HG03469 (cell line): Measurements from ENCODE around the gene ACP5.

ENCODE experiments used
- ATAC-seq: cut with Tn5 transposase; IDR thresholded peaks from one replicate; pipeline ENCODE4 v1.9.1; 2021; ENCODE audit warnings: mild to moderate bottlenecking, moderate library complexity, moderate number of reproducible peaks; ENCODE audit not compliant: unreplicated experiment

Gene ACP5

GRCh38 chr19:11549386-11549953, 28.0 kb downstream of the ACP5 start:
- ATAC-seq = no peak

GRCh38 chr19:11547929-11548700, 29.3 kb downstream of the ACP5 start:
- no peak for ATAC-seq

- no peak for ATAC-seq
Measured at GRCh38 chr19:11541238-11541637, 36.2 kb downstream of the ACP5 start.

GRCh38 chr19:11540645-11541044, 36.8 kb downstream of the ACP5 start:
- no peak for ATAC-seq

GRCh38 chr19:11539495-11540365, 37.7 kb downstream of the ACP5 start:
- no peak for ATAC-seq

GRCh38 chr19:11538232-11539036, 39.0 kb downstream of the ACP5 start, which contains the start of gene CNN1:
Gene CNN1 (plus strand): TSS chr19:11538851. CDS start chr19:11538928, 77 bp downstream.
- ATAC-seq = no peak

GRCh38 chr19:11535792-11536595, 41.5 kb downstream of the ACP5 start:
- ATAC-seq = peak; percentile 54

- no peak for ATAC-seq
Measured at GRCh38 chr19:11534948-11535347, 42.5 kb downstream of the ACP5 start.

GRCh38 chr19:11534538-11534937, 42.9 kb downstream of the ACP5 start:
- no peak for ATAC-seq

- no peak for ATAC-seq
Measured at GRCh38 chr19:11530432-11530831, 47.0 kb downstream of the ACP5 start.

- ATAC-seq = peak; percentile 85
Measured at GRCh38 chr19:11528551-11529341, 48.7 kb downstream of the ACP5 start, which contains the start of gene ECSIT. Gene ECSIT (minus strand): TSS chr19:11529134. CDS start chr19:11519170, 9,964 bp downstream.
